ENCODE measurements around the gene PDE9A. TPM values are rescaled to one million over a fixed set of nuclear protein-coding genes. Genes with fewer than 3 reads are reported as not detected.

Gene PDE9A
- total RNA-seq, 1 experiment from 2014 or later = 31.9 TPM

GRCh38 chr21:42631142-42631541 lies 22.3 kb upstream of the PDE9A start:
- Histone ChIP-seq H2BK20ac (ENCODE audit: low read depth, low read length, poor library complexity, severe bottlenecking) (no peak overlapping the region), H2BK12ac (ENCODE audit: insufficient read length, low read depth, low read length) (no peak overlapping the region), H4K5ac (ENCODE audit: insufficient read length, low read depth, low read length) (no peak overlapping the region), H3K79me2 (ENCODE audit: insufficient read depth, low read length) (no peaks in the 10 kb centered on the region), H4K91ac (ENCODE audit: insufficient read length, low read depth, low read length) (no peak overlapping the region), H4K20me1 (ENCODE audit: control insufficient read depth, insufficient read depth, insufficient read length) (no peaks in the 10 kb centered on the region), H3K23me2 (ENCODE audit: insufficient read length, low read depth, low read length, poor library complexity, severe bottlenecking) (peaks cover 5% of the 10 kb centered on the region), H2BK5ac (ENCODE audit: insufficient read length, low read length) (no peak overlapping the region), H3K23ac (ENCODE audit: insufficient read length, low read depth, low read length) (no peak overlapping the region), H3K18ac (ENCODE audit: insufficient read length, low read depth, low read length) (no peak overlapping the region), H3K79me1 (ENCODE audit: insufficient read depth, low read depth, low read length, poor library complexity, severe bottlenecking) (no peaks in the 10 kb centered on the region), H3K14ac (ENCODE audit: insufficient read depth, low read length) (no peak overlapping the region), H2BK15ac (ENCODE audit: low read depth, low read length) (no peak overlapping the region), H2AK5ac (ENCODE audit: insufficient read length, low read length) (no peak overlapping the region), H4K8ac (replicated peaks; ENCODE audit: insufficient read length, low read depth, low read length) (no peak overlapping the region), H3K4ac (ENCODE audit: low read depth, low read length) (no peak overlapping the region), H2AFZ (ENCODE audit: low read length) (no peak overlapping the region), H3K4me2 (ENCODE audit: insufficient read depth, insufficient read length, low read length) (no peak overlapping the region), H3T11ph (ENCODE audit: low read length) (no peak overlapping the region), H3K4me1 (ENCODE audit: insufficient read depth, low read length) (no peaks in the 10 kb centered on the region; the same call in 1 of the 2 replicates), H3K27ac (ENCODE audit: insufficient read length, low read depth, low read length) (no peak overlapping the region), H3K9ac (ENCODE audit: extremely low read depth, insufficient read length, low read length) (no peak overlapping the region), H2BK120ac (ENCODE audit: low read depth, low read length, poor library complexity, severe bottlenecking) (no peak overlapping the region), H3K9me3 (ENCODE audit: control insufficient read depth, low read depth, low read length) (no peaks in the 10 kb centered on the region), H3K56ac (ENCODE audit: insufficient read length, low read depth, low read length) (no peak overlapping the region), H3K27me3 (ENCODE audit: insufficient read depth, low read length) (no peaks in the 10 kb centered on the region)
- no peak for DNase-seq
- Mint-ChIP-seq H3K27me3 (ENCODE audit: low read depth) (peaks cover 6% of the 10 kb centered on the region), H3K27ac (no peak overlapping the region), H3K36me3 (ENCODE audit: insufficient read depth in 1 of 3, low read depth in 3 of 3) (no peaks in the 10 kb centered on the region), H3K9me3 (no peaks in the 10 kb centered on the region), H3K4me3 (no peak overlapping the region), H3K4me1 (peaks cover 11% of the 10 kb centered on the region in 2 experiments)
- TF ChIP-seq, protein P1, sequence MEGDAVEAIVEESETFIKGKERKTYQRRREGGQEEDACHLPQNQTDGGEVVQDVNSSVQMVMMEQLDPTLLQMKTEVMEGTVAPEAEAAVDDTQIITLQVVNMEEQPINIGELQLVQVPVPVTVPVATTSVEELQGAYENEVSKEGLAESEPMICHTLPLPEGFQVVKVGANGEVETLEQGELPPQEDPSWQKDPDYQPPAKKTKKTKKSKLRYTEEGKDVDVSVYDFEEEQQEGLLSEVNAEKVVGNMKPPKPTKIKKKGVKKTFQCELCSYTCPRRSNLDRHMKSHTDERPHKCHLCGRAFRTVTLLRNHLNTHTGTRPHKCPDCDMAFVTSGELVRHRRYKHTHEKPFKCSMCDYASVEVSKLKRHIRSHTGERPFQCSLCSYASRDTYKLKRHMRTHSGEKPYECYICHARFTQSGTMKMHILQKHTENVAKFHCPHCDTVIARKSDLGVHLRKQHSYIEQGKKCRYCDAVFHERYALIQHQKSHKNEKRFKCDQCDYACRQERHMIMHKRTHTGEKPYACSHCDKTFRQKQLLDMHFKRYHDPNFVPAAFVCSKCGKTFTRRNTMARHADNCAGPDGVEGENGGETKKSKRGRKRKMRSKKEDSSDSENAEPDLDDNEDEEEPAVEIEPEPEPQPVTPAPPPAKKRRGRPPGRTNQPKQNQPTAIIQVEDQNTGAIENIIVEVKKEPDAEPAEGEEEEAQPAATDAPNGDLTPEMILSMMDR (conservative IDR thresholded peaks at IDR 0.05) = no peak
- no CpG with 5 or more reads among the region's 5 CpGs for WGBS (ENCODE audit: extremely low coverage, insufficient read length, low lambda C conversion rate)
